Kidney capillary endothelial cell (primary cell): Measurements from ENCODE around the gene TMEM40.
"Not testable (repeated sequence)": the region's sequence is repeated elsewhere in the genome, so short reads cannot be mapped to it uniquely, and the experiment has no call there.

Source experiments
- DNase-seq: peaks from one replicate; pipeline ENCODE4 v3.0.0-alpha.2; 2018; ENCODE audit warnings: low spot score

Gene TMEM40

GRCh38 chr3:12750658-12751071 is 8.4 kb downstream of the TMEM40 start:
- DNase-seq: no peak

DNA sequence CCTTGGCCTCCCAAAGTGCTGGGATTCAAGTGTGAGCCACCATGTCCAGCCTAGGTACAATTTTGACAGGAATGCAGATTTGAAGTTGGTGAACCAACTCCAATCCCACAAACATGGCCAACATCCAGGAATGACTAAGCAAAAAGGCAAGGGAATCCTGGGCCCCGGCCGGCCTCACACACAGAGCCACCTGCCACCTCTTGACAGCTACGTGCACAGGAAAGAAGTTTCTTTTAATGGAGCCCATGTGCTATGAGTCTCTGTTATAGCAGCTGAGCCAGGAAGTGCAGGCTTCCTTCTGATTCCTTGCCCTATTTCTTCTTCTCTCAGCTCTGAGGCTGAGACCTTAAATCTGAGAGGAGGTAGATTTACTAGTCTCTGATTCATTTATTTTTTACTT is 8.8 kb downstream of the TMEM40 start:
- no peak for DNase-seq

DNA sequence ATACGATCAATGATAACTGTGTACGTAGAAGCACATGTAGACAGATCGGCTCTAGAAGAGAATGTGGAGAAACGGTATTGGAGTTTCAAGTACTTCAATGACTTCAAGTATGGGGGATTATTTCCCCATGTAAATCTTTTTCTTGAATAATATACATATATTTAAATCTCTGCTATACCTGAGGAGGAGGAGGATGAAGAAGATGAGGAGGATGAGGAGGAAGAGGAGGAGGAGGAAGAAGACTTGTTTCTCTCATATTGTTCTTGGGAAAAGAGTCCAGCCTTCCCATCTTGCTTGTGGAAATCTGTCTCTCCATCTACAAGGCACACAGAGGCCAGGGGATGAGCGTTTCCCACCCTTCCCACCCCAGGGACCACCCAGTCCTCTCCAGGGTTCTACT is 10.6 kb downstream of the TMEM40 start:
- no peak for DNase-seq

GRCh38 chr3:12746419-12746818 is 12.6 kb downstream of the TMEM40 start:
- DNase-seq: no peak

GRCh38 chr3:12744326-12744725 is 14.7 kb downstream of the TMEM40 start:
- no peak for DNase-seq

DNA sequence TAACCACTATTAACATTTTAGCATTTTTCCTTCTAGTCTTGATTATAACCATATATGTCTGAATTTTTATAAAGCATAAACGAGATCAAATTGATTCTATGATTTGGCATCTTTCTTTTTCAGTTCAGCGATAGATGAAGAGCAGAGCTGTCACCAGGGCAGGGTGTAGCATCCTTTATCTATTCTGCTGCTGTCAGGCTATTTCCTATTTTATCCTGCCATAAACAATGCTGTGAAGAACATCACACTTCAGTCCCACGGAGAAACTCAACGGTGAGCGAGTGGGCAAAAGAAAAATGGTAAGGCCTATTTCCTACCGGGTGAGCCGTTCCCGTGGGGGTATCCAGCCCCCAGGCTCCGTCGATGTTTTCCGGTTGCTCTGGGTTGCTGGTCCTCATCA is 15.5 kb downstream of the TMEM40 start:
- no peak for DNase-seq

- DNase-seq: no peak
These were observed 16.5 kb downstream of the TMEM40 start for GRCh38 chr3:12742330-12743107.

DNA sequence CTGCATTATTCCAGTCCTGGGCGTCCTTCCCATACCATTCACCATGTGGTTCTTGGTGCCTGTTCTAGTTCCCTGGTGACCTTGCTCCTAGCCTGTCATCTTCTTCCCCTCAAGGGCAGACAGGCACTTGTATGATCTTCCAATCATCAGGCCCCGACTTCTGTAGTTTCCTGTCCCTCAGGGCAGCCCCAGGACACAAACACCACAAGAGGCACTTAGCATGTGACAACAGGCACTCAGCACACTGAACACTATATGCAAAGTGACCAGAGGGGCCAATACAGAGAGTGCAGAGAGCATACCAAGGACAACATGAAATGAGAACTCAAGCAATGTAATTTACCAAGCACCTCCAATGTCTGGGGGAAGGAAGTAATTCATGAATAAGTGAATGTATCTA is 17.9 kb downstream of the TMEM40 start:
- DNase-seq: no peak

- no peak for DNase-seq
These were observed 21.2 kb downstream of the TMEM40 start for GRCh38 chr3:12737833-12738232.

DNA sequence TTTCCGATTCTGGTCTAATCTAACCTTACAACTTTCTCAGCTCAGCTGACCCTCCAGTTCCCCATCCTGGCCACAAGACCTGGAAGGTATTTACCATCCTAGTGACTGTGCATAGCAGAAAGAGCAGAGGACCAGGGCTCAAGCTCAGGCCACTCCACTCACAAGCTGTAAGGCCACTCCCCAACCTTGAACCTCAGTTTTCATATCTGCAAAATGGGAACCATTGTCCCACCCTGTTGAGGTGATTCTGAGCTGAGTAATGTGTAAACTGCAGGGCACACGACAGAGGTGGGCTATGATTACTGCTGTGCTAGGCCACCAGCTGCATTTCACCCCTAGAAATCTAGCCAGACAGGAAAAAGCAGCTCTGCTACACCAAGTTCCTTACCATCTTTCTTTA is 21.7 kb downstream of the TMEM40 start:
- DNase-seq: no peak

DNA sequence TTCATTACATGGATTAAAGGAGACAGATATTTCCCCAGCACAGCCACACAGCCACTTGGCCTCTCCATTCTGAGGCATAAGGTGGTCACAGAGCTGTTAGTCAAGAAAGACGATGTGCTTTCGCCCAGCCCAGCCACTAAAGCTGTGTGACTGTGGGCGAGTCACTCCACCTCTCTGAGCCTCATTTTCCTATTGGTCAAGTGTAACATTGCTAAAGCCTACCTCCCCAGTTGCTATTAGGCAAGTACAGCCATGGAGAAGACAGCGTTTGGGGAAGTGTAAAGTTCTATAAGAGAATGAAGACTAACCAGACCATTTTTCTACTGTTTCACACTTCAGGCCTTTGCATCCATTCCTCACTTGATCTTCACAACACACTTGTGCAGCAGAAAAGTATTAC is 24.1 kb downstream of the TMEM40 start:
- DNase-seq: no peak

GRCh38 chr3:12733566-12733965 is 25.5 kb downstream of the TMEM40 start:
- DNase-seq: no peak

DNA sequence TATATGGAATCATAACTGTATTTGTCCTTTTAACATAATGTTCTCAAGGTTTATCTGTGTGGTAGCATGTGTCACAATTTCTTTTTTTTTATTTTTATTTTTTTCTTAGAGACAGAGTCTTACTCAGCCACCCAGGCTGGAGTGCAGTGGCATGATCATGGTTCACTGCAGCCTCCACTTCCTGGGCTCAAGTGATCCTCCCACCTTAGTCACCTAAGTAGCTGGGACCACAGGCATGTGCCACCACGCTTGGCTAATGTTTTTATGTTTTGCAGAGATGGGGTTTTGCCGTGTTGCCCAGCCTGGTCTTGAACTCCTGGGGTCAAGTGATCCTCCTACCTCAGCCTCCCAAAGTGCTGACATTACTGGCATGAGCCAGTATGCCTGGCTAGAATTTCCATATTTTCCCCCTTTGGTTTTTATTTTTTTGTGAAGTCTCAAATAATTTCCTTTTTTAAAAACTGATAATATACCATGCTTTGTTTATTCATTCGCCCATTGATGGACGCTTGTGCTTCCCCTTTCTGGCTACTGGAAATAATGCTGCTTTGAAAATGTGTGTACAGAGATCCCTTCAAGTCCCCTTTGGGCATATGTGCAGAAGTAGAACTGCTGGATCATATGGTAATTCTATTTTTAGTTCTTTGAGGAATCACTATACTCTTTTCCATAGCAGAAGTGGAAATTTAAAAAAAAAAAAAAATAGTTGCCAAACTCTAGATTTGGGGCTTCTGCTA is 28.4 kb downstream of the TMEM40 start:
- no peak for DNase-seq

- no peak for DNase-seq
These were observed 29.9 kb downstream of the TMEM40 start for GRCh38 chr3:12729051-12729651.

DNA sequence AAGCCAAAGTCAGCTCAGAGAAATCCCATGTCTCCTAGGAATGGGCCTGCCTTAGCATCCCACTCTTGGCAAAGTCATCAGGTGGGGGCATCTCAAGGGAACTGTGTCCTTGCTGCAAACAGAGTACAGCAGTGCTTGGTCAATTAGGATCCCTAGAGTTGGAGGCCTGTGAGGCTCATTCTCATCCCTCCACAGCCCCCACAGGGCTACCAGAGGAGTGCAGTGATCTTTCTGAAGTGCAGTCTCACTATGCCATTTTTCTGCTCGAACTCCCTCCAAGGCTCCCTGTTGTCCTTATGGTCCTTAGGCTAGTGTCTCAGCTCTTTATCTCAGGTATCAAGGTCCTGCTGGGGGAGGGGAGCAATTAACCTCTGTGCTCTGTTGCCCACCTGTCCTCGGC is 31.1 kb downstream of the TMEM40 start:
- no peak for DNase-seq

GRCh38 chr3:12727481-12727880 is 31.6 kb downstream of the TMEM40 start:
- no peak for DNase-seq

GRCh38 chr3:12725436-12725835 is 33.6 kb downstream of the TMEM40 start:
- DNase-seq: no peak

- no peak for DNase-seq
These were observed 34.3 kb downstream of the TMEM40 start for GRCh38 chr3:12724794-12725193.

DNA sequence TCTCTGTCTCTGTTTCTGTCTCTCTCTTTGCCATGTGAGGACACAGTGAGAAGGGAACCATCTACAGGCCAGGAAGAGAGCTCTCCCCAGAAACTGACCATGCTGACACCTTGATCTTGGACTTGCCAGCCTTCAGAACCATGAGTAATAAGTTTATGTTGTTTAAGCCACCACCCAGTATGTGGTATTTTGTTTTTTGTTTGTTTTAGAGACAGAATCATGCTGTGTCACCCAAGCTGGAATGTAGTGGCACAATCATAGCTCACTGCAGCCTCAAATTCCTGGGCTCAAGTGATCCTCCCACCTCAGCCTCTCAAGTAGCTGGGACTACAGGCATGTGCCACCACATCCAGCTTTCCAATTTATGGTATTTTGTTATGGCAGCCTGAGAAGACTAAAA is 35.7 kb downstream of the TMEM40 start:
- not testable (repeated sequence) for DNase-seq

DNA sequence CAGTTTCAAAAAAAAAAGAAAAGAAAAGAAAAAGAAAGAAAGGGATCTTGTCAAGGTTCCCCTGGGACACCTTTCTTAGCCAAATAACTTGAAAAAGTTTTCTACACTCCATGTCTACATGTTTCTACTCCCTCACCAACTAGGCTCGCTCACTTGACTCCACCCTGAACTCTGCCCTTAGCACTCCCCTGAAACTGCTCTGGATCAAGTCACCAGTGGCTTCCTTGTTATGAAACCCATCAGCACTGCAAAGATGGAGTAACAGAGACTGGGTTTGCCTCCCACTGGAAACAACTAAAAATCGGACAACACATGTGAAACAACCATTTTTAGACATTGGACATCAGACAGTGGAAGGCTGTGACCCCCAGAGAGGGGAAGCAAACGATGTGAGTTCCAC is 36.8 kb downstream of the TMEM40 start:
- no peak for DNase-seq

DNA sequence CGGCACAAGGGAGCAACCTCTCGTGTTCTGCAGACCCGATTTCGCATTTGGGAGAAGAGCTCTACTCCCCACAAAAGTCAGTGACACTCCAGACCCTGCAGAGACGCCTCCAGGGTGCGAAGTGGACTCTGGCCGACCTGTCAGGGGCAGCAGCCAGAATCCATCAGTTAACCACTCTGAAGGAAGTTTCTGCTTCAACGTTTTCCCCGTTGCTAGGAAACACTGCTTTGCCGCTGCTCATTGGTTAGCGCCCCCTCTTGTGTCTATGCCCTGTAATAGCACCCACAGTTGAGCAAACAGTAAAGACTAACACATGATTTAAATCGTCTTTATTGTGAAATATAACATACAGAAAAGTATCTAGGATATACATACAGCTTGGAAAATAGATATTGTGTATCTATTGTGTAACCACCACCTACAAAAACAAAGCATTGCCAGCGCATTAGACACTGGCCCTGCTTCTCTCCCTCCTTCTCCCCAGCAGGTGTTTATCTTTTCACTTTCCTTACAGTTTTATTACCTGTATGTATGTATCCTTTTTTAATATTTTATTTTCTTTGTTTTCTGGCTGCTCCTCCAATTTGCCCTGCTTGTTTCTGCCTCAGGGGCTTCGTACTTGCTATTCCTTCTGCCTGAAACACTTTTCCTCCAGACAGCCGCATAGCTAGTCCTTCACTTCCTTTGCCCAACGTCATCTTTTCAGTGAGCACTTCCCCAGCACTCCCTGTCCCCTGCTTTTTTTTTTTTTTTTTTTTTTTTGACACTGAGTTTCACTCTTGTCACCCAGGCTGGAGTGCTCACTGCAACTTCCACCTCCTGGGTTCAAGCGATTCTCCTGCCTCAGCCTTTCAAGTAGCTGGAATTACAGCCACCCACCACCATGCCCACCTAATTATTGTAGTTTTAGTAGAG is 38.8 kb downstream of the TMEM40 start:
- DNase-seq: peak; percentile 68

DNA sequence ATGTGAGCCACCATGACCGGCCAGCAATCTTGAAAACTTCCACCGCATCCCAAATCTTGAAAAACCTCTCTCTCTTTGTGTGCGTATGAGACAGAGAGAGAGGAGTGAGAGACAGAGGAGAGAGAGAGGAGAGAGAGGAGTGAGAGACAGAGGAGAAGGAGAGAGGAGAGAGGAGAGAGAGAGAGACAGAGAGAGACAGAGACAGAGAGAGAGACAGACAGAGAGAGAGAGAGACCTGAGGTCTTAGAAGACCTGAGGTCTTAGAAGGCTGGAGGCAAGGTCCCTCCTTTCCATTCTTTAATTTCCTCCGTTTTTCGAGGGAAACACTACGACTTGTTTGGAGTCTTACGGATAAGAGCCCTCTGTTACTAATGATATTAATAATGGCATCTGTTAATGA is 39.5 kb downstream of the TMEM40 start:
- DNase-seq: no peak
